NCI-H187 (cell line): Measurements from ENCODE around the gene RUNX2.

Source experiments
- DNase-seq, 2 experiments: peaks; one replicate each; lab custom pipeline; 2025; lab: John Stamatoyannopoulos, UW

RUNX2 gene

GRCh38 chr6:45587229-45588060 is 259.3 kb downstream of the RUNX2 start:
- no peak for DNase-seq

DNA sequence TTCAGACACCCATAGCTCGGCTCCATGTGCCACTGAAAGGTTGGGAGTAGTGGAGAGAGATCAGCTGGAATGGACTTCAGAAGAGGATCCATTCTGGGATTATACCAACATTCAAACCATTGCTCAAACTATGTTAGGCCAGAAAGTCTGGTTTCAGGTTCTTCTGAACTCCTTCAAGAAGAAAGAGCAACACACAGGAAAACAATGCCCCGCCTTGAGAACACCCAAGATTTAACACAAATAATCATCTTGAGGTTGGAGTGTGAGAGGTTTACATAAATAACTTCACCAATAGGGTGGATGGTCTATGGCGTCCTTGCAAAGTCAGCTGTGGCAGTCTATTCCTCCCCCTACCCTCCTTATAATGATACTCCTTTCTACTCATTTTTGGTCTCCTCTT is 261.2 kb downstream of the RUNX2 start:
- DNase-seq, result no peak

DNA sequence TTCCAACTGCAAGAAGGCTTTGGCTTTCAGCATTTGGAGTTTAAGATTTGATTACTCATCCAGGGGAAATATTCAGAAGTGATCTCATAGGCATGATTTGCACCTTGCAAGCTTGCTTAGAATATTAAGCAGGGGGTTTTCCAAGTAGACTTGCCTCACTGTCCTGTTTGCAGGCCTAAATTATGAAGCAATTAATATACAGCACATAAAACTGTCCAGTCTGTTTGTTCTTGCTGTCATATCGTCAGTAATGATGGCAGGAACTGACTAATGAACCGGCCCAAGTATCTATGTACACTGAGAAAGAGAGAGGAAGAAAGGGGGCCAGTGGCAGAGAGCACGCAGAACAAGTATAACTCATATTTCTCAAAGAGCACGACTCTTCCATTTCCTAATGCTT is 262.1 kb downstream of the RUNX2 start:
- no peak for DNase-seq

DNA sequence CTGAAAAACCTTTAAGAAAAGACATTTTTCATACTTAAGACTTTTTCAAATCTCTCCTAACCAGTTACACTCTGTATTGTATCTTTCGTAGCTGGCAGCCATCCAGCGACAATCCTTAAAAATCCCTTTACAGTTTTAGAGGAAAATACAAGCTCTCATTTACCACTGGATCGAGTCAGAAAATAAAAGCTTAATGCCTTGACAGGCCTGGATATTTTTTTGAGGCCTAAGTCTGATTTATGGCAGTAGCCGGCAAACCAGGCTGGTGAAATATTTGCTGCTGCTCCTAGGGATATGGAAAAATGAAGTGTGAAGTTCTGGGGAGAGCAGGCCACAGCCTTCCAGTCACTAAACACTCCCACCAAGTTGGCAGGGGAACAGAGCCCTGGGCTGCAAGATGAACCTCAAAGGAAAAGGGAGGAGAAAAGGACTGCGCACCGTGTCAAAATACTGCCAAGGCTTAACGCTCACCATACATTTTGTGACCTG is 262.6 kb downstream of the RUNX2 start:
- DNase-seq, result no peak

GRCh38 chr6:45591306-45591705 is 263.2 kb downstream of the RUNX2 start:
- DNase-seq, result no peak

- no peak for DNase-seq
Observed at GRCh38 chr6:45591890-45592289, 263.8 kb downstream of the RUNX2 start.

GRCh38 chr6:45592991-45593390 is 264.9 kb downstream of the RUNX2 start:
- no peak for DNase-seq

- DNase-seq, result no peak
Observed at GRCh38 chr6:45595010-45595851, 267.1 kb downstream of the RUNX2 start.

DNA sequence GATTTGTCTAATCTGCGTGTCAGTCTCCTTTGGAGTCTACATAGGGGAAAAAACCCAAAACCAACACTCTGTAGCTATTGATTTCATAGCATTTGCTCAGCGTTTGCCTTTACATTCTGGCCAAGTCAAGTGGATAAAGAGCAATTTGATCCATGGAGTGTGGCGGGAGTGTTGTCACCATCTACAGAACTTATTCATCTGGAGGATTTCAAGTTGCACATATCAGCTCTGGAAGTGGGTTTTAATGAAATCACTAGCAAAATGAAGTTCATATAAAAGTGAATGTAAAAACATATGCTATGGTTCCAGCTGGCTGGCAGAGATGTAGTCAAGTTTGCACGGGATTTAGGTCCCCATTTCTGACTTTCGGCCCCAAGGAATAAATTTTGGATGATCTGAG is 269.3 kb downstream of the RUNX2 start:
- DNase-seq, result peak in 1 of 2 experiments; percentile 9

DNA sequence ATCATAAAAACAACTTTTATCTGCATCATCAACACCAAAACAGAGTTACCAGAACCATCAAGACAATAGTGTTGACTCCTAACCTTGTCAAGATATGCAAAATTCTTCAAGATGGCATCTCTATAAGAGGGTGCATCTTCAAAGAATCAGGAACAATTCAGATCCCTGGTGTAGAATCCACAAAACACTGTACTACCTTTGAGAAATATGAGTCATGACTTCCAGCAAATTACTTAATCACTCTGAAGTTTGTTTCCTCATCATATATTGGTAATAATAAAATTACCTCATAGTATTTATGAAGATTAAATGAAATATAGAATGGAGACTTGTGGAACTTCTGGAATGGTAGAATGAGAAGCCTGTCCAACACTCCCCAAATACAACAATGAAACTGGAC is 270.9 kb downstream of the RUNX2 start:
- no peak for DNase-seq

DNA sequence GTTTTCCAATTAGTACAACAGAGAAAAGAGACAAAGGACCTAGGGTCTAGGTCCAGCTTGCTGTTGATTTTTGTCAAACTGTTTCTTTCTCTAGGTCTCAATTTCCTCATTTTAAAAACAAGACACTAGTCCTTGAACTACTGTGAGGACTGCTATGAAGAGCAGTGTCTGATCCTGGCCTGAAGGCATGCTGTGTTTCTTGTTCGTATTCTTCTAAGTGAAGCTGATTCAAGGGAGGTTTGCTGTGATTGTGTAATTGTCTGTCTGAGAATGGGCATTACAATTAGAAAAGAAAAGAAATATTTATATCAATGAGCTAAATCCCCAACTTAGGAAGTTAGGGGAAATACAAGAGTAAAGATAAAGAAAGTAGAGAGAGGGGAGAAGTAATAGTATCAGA is 277.8 kb downstream of the RUNX2 start:
- DNase-seq, result no peak

GRCh38 chr6:45606831-45607400 is 278.8 kb downstream of the RUNX2 start:
- DNase-seq, result no peak

- DNase-seq, result no peak
Observed at GRCh38 chr6:45607798-45608197, 279.7 kb downstream of the RUNX2 start.

- no peak for DNase-seq
Observed at GRCh38 chr6:45608252-45608913, 280.3 kb downstream of the RUNX2 start.

- DNase-seq, result no peak
Observed at GRCh38 chr6:45609141-45609638, 281.1 kb downstream of the RUNX2 start.

DNA sequence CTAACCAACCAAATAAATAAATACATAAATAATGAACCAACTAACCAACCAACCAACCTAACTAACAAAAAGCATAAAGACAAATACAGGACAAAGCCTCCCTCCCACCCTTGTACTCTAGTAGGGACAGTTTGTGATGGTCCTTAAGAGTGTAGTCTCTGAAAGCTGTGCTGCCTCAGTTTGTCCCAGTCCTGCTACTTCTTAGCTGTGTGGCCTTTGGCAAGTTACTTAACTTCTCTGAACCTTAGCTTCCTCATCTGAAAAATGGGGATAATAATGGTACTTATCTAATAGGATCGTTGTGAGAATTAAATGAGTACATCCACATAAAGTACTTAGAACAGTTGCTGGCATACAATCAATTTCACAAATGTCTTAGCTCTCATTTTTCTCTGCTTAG is 282.2 kb downstream of the RUNX2 start:
- DNase-seq, result no peak

DNA sequence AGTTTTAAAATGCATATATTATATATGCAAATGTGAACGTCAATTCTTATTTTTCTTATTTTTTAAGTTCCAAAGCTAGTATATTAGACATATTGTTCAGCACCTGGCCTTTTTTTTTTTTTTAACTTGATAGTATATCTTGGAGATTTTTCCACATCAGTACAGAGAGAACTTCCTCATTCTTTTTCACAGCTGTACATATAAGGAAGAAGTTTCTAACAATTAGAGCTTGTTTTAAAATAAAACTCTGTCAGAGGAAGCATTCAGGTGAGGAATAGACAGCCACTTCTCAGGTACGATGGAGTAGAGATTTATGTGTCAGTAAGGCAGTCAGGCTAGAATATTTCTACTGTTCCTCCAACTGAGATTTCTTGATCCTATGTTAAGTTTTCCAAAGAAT is 282.7 kb downstream of the RUNX2 start:
- DNase-seq, result no peak

- no peak for DNase-seq
Observed at GRCh38 chr6:45611491-45611890, 283.4 kb downstream of the RUNX2 start.

- no peak for DNase-seq
Observed at GRCh38 chr6:45613656-45614055, 285.5 kb downstream of the RUNX2 start.

GRCh38 chr6:45614488-45615285 is 286.6 kb downstream of the RUNX2 start:
- no peak for DNase-seq

- no peak for DNase-seq
Observed at GRCh38 chr6:45616209-45616608, 288.1 kb downstream of the RUNX2 start.
